SK-N-SH treated with all-trans-retinoic acid at 6 μM for 48 hours (cell line): Measurements from ENCODE around the gene LIMD2.

ENCODE experiments used
- ATAC-seq: fragments of 200-7000 bp; cut with Tn5 transposase; 3 replicates; pipeline ENCODE4 v1.9.1; 2020; ENCODE audit warnings: mild to moderate bottlenecking, moderate library complexity
- ARNTL ChIP-seq: fragments of 450-650 bp; formaldehyde crosslinking; IDR thresholded peaks from 2 replicates; pipeline ENCODE4 v1.5.0; 2020; ENCODE audit warnings: low read depth, mild to moderate bottlenecking, moderate library complexity, borderline replicate concordance
- BACH2 ChIP-seq: fragments of 250-450 bp; sonication (Bioruptor Pico); IDR thresholded peaks from 2 replicates; pipeline ENCODE4 v1.9.0; 2021; ENCODE audit warnings: mild to moderate bottlenecking, borderline replicate concordance
- CREB5 ChIP-seq: fragments of 250-450 bp; sonication (Bioruptor Pico); IDR thresholded peaks from 2 replicates; pipeline ENCODE4 v1.5.1; 2020; ENCODE audit warnings: low read depth, mild to moderate bottlenecking, moderate library complexity
- CSDC2 ChIP-seq: fragments of 250-450 bp; sonication (Bioruptor Pico); IDR thresholded peaks from 2 replicates; pipeline ENCODE4 v1.5.0; 2020; ENCODE audit warnings: mild to moderate bottlenecking, moderate library complexity
- CSRNP3 ChIP-seq: fragments of 250-450 bp; sonication (Bioruptor Pico); IDR thresholded peaks from 2 replicates; pipeline ENCODE4 v1.5.1; 2021; ENCODE audit warnings: mild to moderate bottlenecking, moderate library complexity
- ESRRG ChIP-seq: fragments of 250-450 bp; sonication (Bioruptor Pico); IDR thresholded peaks from 2 replicates; pipeline ENCODE4 v1.6.1; 2021; ENCODE audit warnings: mild to moderate bottlenecking
- GLIS3 ChIP-seq: fragments of 250-450 bp; sonication (Bioruptor Pico); IDR thresholded peaks from 2 replicates; pipeline ENCODE4 v1.5.0; 2020; ENCODE audit warnings: mild to moderate bottlenecking, moderate library complexity
- ISL1 ChIP-seq: fragments of 250-450 bp; sonication (Bioruptor Pico); IDR thresholded peaks from 2 replicates; pipeline ENCODE4 v2.1.2; 2022; ENCODE audit warnings: mild to moderate bottlenecking, moderate library complexity
- OSR1 ChIP-seq: fragments of 250-450 bp; sonication (Bioruptor Pico); IDR thresholded peaks from 2 replicates; pipeline ENCODE4 v1.8.0; 2022; ENCODE audit warnings: moderate library complexity, mild to moderate bottlenecking, inconsistent platforms
- PATZ1 ChIP-seq: fragments of 250-450 bp; sonication (Bioruptor Pico); IDR thresholded peaks from 2 replicates; pipeline ENCODE4 v1.8.0; 2020; ENCODE audit warnings: mild to moderate bottlenecking, moderate library complexity, borderline replicate concordance
- POU6F1 ChIP-seq: fragments of 250-450 bp; sonication (Bioruptor Pico); IDR thresholded peaks from 2 replicates; pipeline ENCODE4 v1.8.0; 2021; ENCODE audit warnings: low read depth, mild to moderate bottlenecking, moderate library complexity, borderline replicate concordance
- PPARA ChIP-seq: fragments of 250-450 bp; sonication (Bioruptor Pico); IDR thresholded peaks from 2 replicates; pipeline ENCODE4 v1.5.0; 2020; ENCODE audit warnings: mild to moderate bottlenecking, borderline replicate concordance
- SNAI2 ChIP-seq: fragments of 250-450 bp; sonication (Bioruptor Pico); IDR thresholded peaks from 2 replicates; pipeline ENCODE4 v1.5.0; 2020; ENCODE audit warnings: mild to moderate bottlenecking, moderate library complexity
- TCF4 ChIP-seq: fragments of 250-450 bp; sonication (Bioruptor Pico); IDR thresholded peaks from 2 replicates; pipeline ENCODE4 v1.8.0; 2021; ENCODE audit warnings: mild to moderate bottlenecking, moderate library complexity, borderline replicate concordance
- TOX ChIP-seq: fragments of 250-450 bp; sonication (Bioruptor Pico); IDR thresholded peaks from 2 replicates; pipeline ENCODE4 v1.8.0; 2021; ENCODE audit warnings: mild to moderate bottlenecking, moderate library complexity, borderline replicate concordance
- TSHZ2 ChIP-seq: fragments of 250-450 bp; sonication (Bioruptor Pico); IDR thresholded peaks from 2 replicates; pipeline ENCODE4 v1.5.0; 2020; ENCODE audit warnings: mild to moderate bottlenecking, moderate library complexity
- ZC3H10 ChIP-seq: fragments of 250-450 bp; sonication (Bioruptor Pico); IDR thresholded peaks from 2 replicates; pipeline ENCODE4 v1.5.1; 2021; ENCODE audit warnings: mild to moderate bottlenecking, moderate library complexity
- ZFP3 ChIP-seq: fragments of 250-450 bp; sonication (Bioruptor Pico); IDR thresholded peaks from 2 replicates; pipeline ENCODE4 v1.5.0; 2020; ENCODE audit warnings: mild to moderate bottlenecking, moderate library complexity
- ZFP30 ChIP-seq: fragments of 450-650 bp; formaldehyde crosslinking; IDR thresholded peaks from 2 replicates; pipeline ENCODE4 v1.5.0; 2022; ENCODE audit warnings: mild to moderate bottlenecking, moderate library complexity
- ZNF565 ChIP-seq: fragments of 450-650 bp; formaldehyde crosslinking; conservative IDR thresholded peaks from 2 replicates; pipeline ENCODE4 v1.5.0; 2020; ENCODE audit warnings: low read depth, mild to moderate bottlenecking, moderate library complexity
- ZNF70 ChIP-seq: fragments of 450-650 bp; formaldehyde crosslinking; IDR thresholded peaks from 2 replicates; pipeline ENCODE4 v1.5.0; 2020; ENCODE audit warnings: mild to moderate bottlenecking, moderate library complexity
- ZNF8 ChIP-seq: fragments of 450-650 bp; formaldehyde crosslinking; IDR thresholded peaks from 2 replicates; pipeline ENCODE4 v1.5.0; 2020; ENCODE audit warnings: mild to moderate bottlenecking, moderate library complexity

The LIMD2 gene

GRCh38 chr17:63688396-63689020 is 11.4 kb downstream of the LIMD2 start:
- TF ChIP-seq PPARA (CRISPR knock-in tag), result no peak
- no peak for TF ChIP-seq ZFP3
- no peak for TF ChIP-seq CREB5 (CRISPR knock-in tag)
- no peak for TF ChIP-seq ZC3H10 (CRISPR knock-in tag)
- TF ChIP-seq ISL1 (CRISPR knock-in tag), result no peak
- TF ChIP-seq ESRRG, result no peak
- TF ChIP-seq TCF4 (CRISPR knock-in tag), result no peak
- no peak for TF ChIP-seq ZNF8 (CRISPR knock-in tag)
- no peak for TF ChIP-seq ZFP30 (CRISPR knock-in tag)
- no peak for TF ChIP-seq CSDC2 (CRISPR knock-in tag)
- no peak for TF ChIP-seq SNAI2
- no peak for TF ChIP-seq BACH2 (CRISPR knock-in tag)
- no peak for TF ChIP-seq CSRNP3
- no peak for TF ChIP-seq OSR1
- no peak for TF ChIP-seq GLIS3 (CRISPR knock-in tag)
- no peak for TF ChIP-seq ZNF70
- no peak for TF ChIP-seq POU6F1 (CRISPR knock-in tag)
- no peak for TF ChIP-seq PATZ1 (CRISPR knock-in tag)
- TF ChIP-seq TOX, result no peak
- no peak for TF ChIP-seq ZNF565 (CRISPR knock-in tag)
- no peak for ATAC-seq

GRCh38 chr17:63686138-63686685 is 13.7 kb downstream of the LIMD2 start:
- TF ChIP-seq TSHZ2 (CRISPR knock-in tag) (no peak), ZNF8 (CRISPR knock-in tag) (no peak), TOX (no peak), ARNTL (CRISPR knock-in tag) (no peak), ZFP30 (CRISPR knock-in tag) (no peak), PATZ1 (CRISPR knock-in tag) (no peak), ISL1 (CRISPR knock-in tag) (no peak), GLIS3 (CRISPR knock-in tag) (no peak), ZC3H10 (CRISPR knock-in tag) (no peak), CSRNP3 (no peak), TCF4 (CRISPR knock-in tag) (no peak)
- TF ChIP-seq, all 23 proteins: peak for 0
- no peak for ATAC-seq
